Measurements from ENCODE around the gene RHOBTB1. TPM values are rescaled to one million over a fixed set of nuclear protein-coding genes. Genes with fewer than 3 reads are reported as not detected.
A peak's percentile ranks its signal among the peaks of the same experiment; 100 is the strongest.

RHOBTB1 gene
- total and polyA plus RNA-seq, 9 of the 15 experiments (the other 6 are each of a cell fraction or from before 2014, with no cell fraction given) = 1.7 to 11.7 (median 9.3) TPM

GRCh38 chr10:60979667-60980104 is 35.7 kb upstream of the RHOBTB1 start (continued):
- no peak for TF ChIP-seq GMEB1 (CRISPR knock-in tag; IDR thresholded peaks at IDR 0.05)
- TF ChIP-seq RBM25 (IDR thresholded peaks at IDR 0.05; ENCODE audit: low read depth, low read length, severe bottlenecking) = no peak
- TF ChIP-seq BRCA1 (IDR thresholded peaks at IDR 0.05) = no peak
- TF ChIP-seq BRCA1 (CRISPR knock-in tag; IDR thresholded peaks at IDR 0.05) = no peak
- TF ChIP-seq ZNF146 (CRISPR knock-in tag; IDR thresholded peaks at IDR 0.05; ENCODE audit: unreplicated experiment) = no peak
- no peak for TF ChIP-seq ZNF77 (CRISPR knock-in tag; IDR thresholded peaks at IDR 0.05)
- no peak for TF ChIP-seq DLX4 (CRISPR knock-in tag; IDR thresholded peaks at IDR 0.05)
- TF ChIP-seq LARP7 (IDR thresholded peaks at IDR 0.05) = no peak
- TF ChIP-seq RBBP5 (IDR thresholded peaks at IDR 0.05; ENCODE audit: borderline replicate concordance, insufficient read depth, low read length, poor library complexity, severe bottlenecking) = no peak
- no peak for TF ChIP-seq POLR3A (IDR thresholded peaks at IDR 0.05; ENCODE audit: borderline replicate concordance, extremely low read depth, insufficient read depth, insufficient read length)
- 0 out of 2 replicates have a peak, but pooled peaks have one; percentile 37 for TF ChIP-seq EHMT2 (IDR thresholded peaks at IDR 0.05)
- TF ChIP-seq ATF3 (IDR thresholded peaks at IDR 0.05) = peak; percentile 25; the same call in 1 of the 2 replicates
- TF ChIP-seq ATF3 (CRISPR knock-in tag; conservative IDR thresholded peaks at IDR 0.05) = no peak
- TF ChIP-seq CREM (IDR thresholded peaks at IDR 0.05; ENCODE audit: low read depth) = 0 out of 2 replicates have a peak, but pooled peaks have one; percentile 23
- peak; percentile 34; the same call in 1 of the 2 replicates for TF ChIP-seq SMARCA4 (IDR thresholded peaks at IDR 0.05)
- no peak for TF ChIP-seq ZSCAN32 (CRISPR knock-in tag; IDR thresholded peaks at IDR 0.05)
- peak; percentile 51 for TF ChIP-seq ZBTB40 (IDR thresholded peaks at IDR 0.05)
- no peak for TF ChIP-seq ZBTB40 (CRISPR knock-in tag; IDR thresholded peaks at IDR 0.05)
- no peak for TF ChIP-seq NR1H2 (CRISPR knock-in tag; IDR thresholded peaks at IDR 0.05)

Measured in K562 (cell line).